Measurements from ENCODE around the gene ITSN1.

DNA sequence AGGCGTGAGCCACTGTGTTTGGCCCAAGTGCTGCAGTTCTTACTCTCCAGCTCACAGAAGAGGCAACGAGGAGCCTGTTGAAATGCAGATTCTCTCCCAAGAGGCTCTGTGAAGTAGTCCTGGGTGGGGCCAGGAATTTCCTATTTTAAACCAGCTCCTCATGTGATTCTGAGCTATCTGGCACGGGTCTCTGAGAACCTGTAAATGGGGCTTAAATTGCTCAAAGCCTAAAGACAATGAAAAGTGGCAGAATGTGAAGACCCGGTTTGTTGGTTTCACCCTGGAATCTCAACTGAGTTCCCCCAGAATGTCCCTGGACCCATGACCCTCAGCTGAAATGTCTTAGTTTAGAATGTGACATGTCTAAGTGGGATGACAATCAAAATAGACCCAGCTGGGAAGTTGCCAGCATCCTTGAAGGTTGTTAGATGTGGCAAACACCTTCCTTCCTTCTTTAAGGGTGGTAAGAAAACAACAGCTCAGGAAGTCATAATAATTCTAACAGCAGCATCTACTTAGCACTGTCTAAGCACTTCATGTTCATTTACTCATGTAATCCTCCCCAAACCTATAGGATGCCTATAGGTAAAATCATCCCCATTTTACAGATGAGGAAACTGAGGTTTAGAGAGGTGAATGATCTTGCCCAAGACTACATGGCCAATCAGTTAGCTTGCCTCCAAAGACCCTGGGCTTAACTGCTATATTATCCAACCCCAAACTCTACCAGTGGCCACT, 294.2 kb downstream of the ITSN1 start:
- TF ChIP-seq SIN3A (IDR thresholded peaks at IDR 0.05; ENCODE audit: borderline replicate concordance, insufficient read depth, low read length), result no peak
- no peak for TF ChIP-seq POLR2AphosphoS5 (IDR thresholded peaks at IDR 0.05; ENCODE audit: low read depth, low read length)
- TF ChIP-seq, protein P1, sequence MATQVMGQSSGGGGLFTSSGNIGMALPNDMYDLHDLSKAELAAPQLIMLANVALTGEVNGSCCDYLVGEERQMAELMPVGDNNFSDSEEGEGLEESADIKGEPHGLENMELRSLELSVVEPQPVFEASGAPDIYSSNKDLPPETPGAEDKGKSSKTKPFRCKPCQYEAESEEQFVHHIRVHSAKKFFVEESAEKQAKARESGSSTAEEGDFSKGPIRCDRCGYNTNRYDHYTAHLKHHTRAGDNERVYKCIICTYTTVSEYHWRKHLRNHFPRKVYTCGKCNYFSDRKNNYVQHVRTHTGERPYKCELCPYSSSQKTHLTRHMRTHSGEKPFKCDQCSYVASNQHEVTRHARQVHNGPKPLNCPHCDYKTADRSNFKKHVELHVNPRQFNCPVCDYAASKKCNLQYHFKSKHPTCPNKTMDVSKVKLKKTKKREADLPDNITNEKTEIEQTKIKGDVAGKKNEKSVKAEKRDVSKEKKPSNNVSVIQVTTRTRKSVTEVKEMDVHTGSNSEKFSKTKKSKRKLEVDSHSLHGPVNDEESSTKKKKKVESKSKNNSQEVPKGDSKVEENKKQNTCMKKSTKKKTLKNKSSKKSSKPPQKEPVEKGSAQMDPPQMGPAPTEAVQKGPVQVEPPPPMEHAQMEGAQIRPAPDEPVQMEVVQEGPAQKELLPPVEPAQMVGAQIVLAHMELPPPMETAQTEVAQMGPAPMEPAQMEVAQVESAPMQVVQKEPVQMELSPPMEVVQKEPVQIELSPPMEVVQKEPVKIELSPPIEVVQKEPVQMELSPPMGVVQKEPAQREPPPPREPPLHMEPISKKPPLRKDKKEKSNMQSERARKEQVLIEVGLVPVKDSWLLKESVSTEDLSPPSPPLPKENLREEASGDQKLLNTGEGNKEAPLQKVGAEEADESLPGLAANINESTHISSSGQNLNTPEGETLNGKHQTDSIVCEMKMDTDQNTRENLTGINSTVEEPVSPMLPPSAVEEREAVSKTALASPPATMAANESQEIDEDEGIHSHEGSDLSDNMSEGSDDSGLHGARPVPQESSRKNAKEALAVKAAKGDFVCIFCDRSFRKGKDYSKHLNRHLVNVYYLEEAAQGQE (IDR thresholded peaks at IDR 0.05; ENCODE audit: insufficient read depth in 1 of 2, low read depth in 2 of 2, low read length in 2 of 2), result no peak
- no peak for TF ChIP-seq FOXP2 (optimal IDR thresholded peaks at IDR 0.05; ENCODE audit: borderline replicate concordance, extremely low read depth, extremely low read length, insufficient read depth)
- no peak for TF ChIP-seq TAF1 (IDR thresholded peaks at IDR 0.05; ENCODE audit: borderline replicate concordance, insufficient read depth, low read length)

Data from PFSK-1 (cell line).